ENCODE results near the gene LRP2. TPM values are rescaled to one million over a fixed set of nuclear protein-coding genes. Genes with fewer than 3 reads are reported as not detected.

The LRP2 gene
- total RNA-seq, 1 experiment from 2014 or later = 260 TPM

- H3K27me3 ChIP-seq (replicated peaks; ENCODE audit: control insufficient read depth, insufficient read depth, low read length) = no peaks in the 10 kb centered on the region
- Mint-ChIP-seq H3K27me3 (ENCODE audit: insufficient read depth, unreplicated experiment) (no peaks in the 10 kb centered on the region), H3K4me3 (ENCODE audit: unreplicated experiment) (no peak overlapping the region), H3K9me3 (ENCODE audit: unreplicated experiment) (no peaks in the 10 kb centered on the region), H3K4me1 (ENCODE audit: low read depth, unreplicated experiment) (no peaks in the 10 kb centered on the region), H3K27ac (ENCODE audit: unreplicated experiment) (no peak overlapping the region), H3K36me3 (ENCODE audit: insufficient read depth, unreplicated experiment) (peaks cover 89% of the 10 kb centered on the region)
- H3K4me1 ChIP-seq = no peaks in the 10 kb centered on the region
- DNase-seq = no peak
- no peaks in the 10 kb centered on the region for H3K9me3 ChIP-seq
- ChIA-PET POLR2A (no interaction called here), CTCF (no interaction called here)
- H3K36me3 ChIP-seq (ENCODE audit: control insufficient read depth, insufficient read depth, low read length) = no peaks in the 10 kb centered on the region; the same call in none of the 2 replicates
- no peak for TF ChIP-seq CTCF (IDR thresholded peaks at IDR 0.05; ENCODE audit: insufficient read depth in 1 of 2, low read depth in 1 of 2, low read length in 1 of 2, severe bottlenecking in 1 of 2, unreplicated experiment in 1 of 2)
- BruUV-seq (replicated peaks) = no TSS peak
- no peak overlapping the region for H3K4me3 ChIP-seq (ENCODE audit: low read depth, low read length)
- intact Hi-C loops (cut with micrococcal nuclease; ENCODE audit: unreplicated experiment) = no loop called here
Observed at GRCh38 chr2:169205176-169205575, 157.2 kb downstream of the LRP2 start.

GRCh38 chr2:169203952-169204351 is 158.4 kb downstream of the LRP2 start:
- POLR2A ChIA-PET = no interaction called here
- no TSS peak for BruUV-seq (replicated peaks)
- intact Hi-C loops (cut with micrococcal nuclease; ENCODE audit: unreplicated experiment) = no loop called here
- Histone ChIP-seq H3K4me1 (no peaks in the 10 kb centered on the region), H3K4me3 (ENCODE audit: low read depth, low read length) (no peak overlapping the region), H3K27me3 (replicated peaks; ENCODE audit: control insufficient read depth, insufficient read depth, low read length) (no peaks in the 10 kb centered on the region), H3K36me3 (ENCODE audit: control insufficient read depth, insufficient read depth, low read length) (no peaks in the 10 kb centered on the region; the same call in none of the 2 replicates), H3K9me3 (no peaks in the 10 kb centered on the region)
- Mint-ChIP-seq H3K27ac (ENCODE audit: unreplicated experiment) (no peak overlapping the region), H3K9me3 (ENCODE audit: unreplicated experiment) (no peaks in the 10 kb centered on the region), H3K4me1 (ENCODE audit: low read depth, unreplicated experiment) (no peaks in the 10 kb centered on the region), H3K36me3 (ENCODE audit: insufficient read depth, unreplicated experiment) (peaks cover 86% of the 10 kb centered on the region), H3K27me3 (ENCODE audit: insufficient read depth, unreplicated experiment) (no peaks in the 10 kb centered on the region), H3K4me3 (ENCODE audit: unreplicated experiment) (no peak overlapping the region)
- CTCF ChIA-PET = no interaction called here
- no peak for DNase-seq
- TF ChIP-seq CTCF (IDR thresholded peaks at IDR 0.05; ENCODE audit: insufficient read depth in 1 of 2, low read depth in 1 of 2, low read length in 1 of 2, severe bottlenecking in 1 of 2, unreplicated experiment in 1 of 2) = no peak

- peaks cover 92% of the 10 kb centered on the region for H3K36me3 Mint-ChIP-seq (ENCODE audit: insufficient read depth, unreplicated experiment)
- H3K27me3 Mint-ChIP-seq (ENCODE audit: insufficient read depth, unreplicated experiment) = no peaks in the 10 kb centered on the region
- DNase-seq = no peak
- TF ChIP-seq CTCF (IDR thresholded peaks at IDR 0.05; ENCODE audit: insufficient read depth in 1 of 2, low read depth in 1 of 2, low read length in 1 of 2, severe bottlenecking in 1 of 2, unreplicated experiment in 1 of 2) = no peak
- H3K9me3 ChIP-seq = no peaks in the 10 kb centered on the region
- H3K4me3 Mint-ChIP-seq (ENCODE audit: unreplicated experiment) = no peak overlapping the region
- no TSS peak for BruUV-seq (replicated peaks)
- no peak overlapping the region for H3K4me3 ChIP-seq (ENCODE audit: low read depth, low read length)
- no peaks in the 10 kb centered on the region for H3K9me3 Mint-ChIP-seq (ENCODE audit: unreplicated experiment)
- ChIA-PET CTCF (interaction anchor here (0.5 kb wide), 1 partner anchor 211 kb away, joined by 3 read pairs; no protein-coding TSS in a partner anchor), POLR2A (no interaction called here)
- intact Hi-C loops (cut with micrococcal nuclease; ENCODE audit: unreplicated experiment) = no loop called here
- no peaks in the 10 kb centered on the region for H3K4me1 ChIP-seq
- no peaks in the 10 kb centered on the region for H3K27me3 ChIP-seq (replicated peaks; ENCODE audit: control insufficient read depth, insufficient read depth, low read length)
- H3K4me1 Mint-ChIP-seq (ENCODE audit: low read depth, unreplicated experiment) = no peaks in the 10 kb centered on the region
- no peak overlapping the region for H3K27ac Mint-ChIP-seq (ENCODE audit: unreplicated experiment)
- no peaks in the 10 kb centered on the region for H3K36me3 ChIP-seq (ENCODE audit: control insufficient read depth, insufficient read depth, low read length)
Observed at GRCh38 chr2:169200756-169201155, 161.6 kb downstream of the LRP2 start.

Measured in Caco-2 (cell line).